Measurements from ENCODE around the gene MXRA7. TPM values are rescaled to one million over a fixed set of nuclear protein-coding genes. Genes with fewer than 3 reads are reported as not detected.

MXRA7 gene
- total and polyA plus RNA-seq, 7 donors, result 8.3 to 428 (median 327) TPM

DNA sequence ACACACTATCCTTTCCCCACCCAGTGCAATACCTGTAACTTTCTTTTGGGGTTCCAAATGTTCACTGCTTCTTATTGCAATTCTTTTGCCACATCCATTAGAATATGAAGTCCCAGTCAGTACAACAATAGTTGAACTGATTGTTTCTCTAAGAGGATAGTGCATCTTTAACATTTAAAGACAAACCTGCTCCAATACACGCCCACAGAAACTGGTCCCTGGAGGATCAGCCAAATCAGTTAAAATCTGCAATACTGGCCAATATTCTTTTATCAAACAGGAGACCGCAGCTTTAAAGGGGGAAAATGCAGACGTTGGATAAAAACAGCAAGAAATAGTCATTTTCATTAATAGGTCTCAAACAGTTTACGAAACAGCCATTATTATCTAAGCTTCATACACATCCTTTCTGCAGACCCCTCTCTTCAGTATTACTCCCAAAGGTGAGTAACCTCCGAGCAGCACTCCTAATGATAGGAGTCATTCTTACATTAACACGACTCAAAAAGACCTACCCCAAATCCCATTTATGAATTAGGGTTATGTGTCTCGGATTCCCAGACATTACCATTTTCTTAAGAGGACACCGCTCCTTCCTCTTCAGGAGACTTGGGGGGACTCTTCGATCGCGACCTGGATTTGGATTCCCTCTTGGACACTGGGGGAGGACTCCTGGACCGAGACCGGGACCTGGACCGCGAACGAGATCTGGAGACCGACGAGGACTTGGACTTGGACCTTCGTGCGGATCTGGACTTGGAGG is 25.0 kb upstream of the MXRA7 start:
- Histone ChIP-seq H3K27me3 (no peaks in the 10 kb centered on the region), H3K9me3 (no peaks in the 10 kb centered on the region), H3K27ac (peak overlapping the region; percentile 98 to 99 (median 98)), H3K4me1 (peaks cover 0 to 77% (median 69%) of the 10 kb centered on the region in 4 donors), H3K4me3 (peak overlapping the region; percentile 91 to 97 (median 94)), H3K36me3 (peaks cover 0 to 51% (median 17%) of the 10 kb centered on the region in 4 donors)
- DNase-seq, result no peak
- TF ChIP-seq EP300 (IDR thresholded peaks at IDR 0.05) (no peak), POLR2AphosphoS5 (IDR thresholded peaks at IDR 0.05) (no peak), POLR2A (IDR thresholded peaks at IDR 0.05) (no peak)
- TF ChIP-seq, protein P1, sequence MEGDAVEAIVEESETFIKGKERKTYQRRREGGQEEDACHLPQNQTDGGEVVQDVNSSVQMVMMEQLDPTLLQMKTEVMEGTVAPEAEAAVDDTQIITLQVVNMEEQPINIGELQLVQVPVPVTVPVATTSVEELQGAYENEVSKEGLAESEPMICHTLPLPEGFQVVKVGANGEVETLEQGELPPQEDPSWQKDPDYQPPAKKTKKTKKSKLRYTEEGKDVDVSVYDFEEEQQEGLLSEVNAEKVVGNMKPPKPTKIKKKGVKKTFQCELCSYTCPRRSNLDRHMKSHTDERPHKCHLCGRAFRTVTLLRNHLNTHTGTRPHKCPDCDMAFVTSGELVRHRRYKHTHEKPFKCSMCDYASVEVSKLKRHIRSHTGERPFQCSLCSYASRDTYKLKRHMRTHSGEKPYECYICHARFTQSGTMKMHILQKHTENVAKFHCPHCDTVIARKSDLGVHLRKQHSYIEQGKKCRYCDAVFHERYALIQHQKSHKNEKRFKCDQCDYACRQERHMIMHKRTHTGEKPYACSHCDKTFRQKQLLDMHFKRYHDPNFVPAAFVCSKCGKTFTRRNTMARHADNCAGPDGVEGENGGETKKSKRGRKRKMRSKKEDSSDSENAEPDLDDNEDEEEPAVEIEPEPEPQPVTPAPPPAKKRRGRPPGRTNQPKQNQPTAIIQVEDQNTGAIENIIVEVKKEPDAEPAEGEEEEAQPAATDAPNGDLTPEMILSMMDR (IDR thresholded peaks at IDR 0.05), result no peak
- intact Hi-C loops (cut with DNase I), result loop anchor here (5.0 kb wide), 1 partner anchor 407 kb away; the partner anchor contains the start of gene SEC14L1
- 0 to 1% methylated on average over 20 of the region's 20 CpGs for WGBS, 2 donors

DNA sequence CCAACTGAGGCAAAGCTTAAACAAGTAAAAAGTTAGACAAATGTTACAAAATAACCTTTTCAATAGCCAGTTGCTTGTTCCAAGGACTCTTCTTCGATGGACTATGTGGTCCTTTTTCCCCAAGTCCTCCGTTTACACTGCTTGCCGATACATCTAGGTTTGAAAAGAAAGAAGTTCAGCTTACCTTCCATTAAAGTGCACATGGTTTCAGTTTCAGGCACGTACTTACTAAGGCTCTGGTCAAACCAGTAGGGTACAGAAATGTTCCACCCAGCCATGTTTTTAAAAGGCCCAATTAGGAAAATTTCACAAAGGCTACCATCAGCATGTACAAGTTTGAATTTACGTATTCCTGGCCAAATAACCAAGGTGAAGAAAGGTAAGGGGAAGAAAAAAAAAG is 24.2 kb upstream of the MXRA7 start:
- no peak for TF ChIP-seq EP300 (IDR thresholded peaks at IDR 0.05)
- no peak for TF ChIP-seq POLR2A (IDR thresholded peaks at IDR 0.05)
- no peak for TF ChIP-seq POLR2AphosphoS5 (IDR thresholded peaks at IDR 0.05)
- TF ChIP-seq, protein P1 (IDR thresholded peaks at IDR 0.05), result no peak
- H3K27ac ChIP-seq, result peak overlapping the region; percentile 98 to 99 (median 98)
- 2 to 7% methylated on average over 5 of the region's 5 CpGs for whole genome bisulfite sequencing, 2 donors
- peaks cover 0 to 74% (median 62%) of the 10 kb centered on the region in 4 donors for H3K4me1 ChIP-seq
- peaks cover 0 to 51% (median 17%) of the 10 kb centered on the region in 4 donors for H3K36me3 ChIP-seq
- no peaks in the 10 kb centered on the region for H3K27me3 ChIP-seq
- no peaks in the 10 kb centered on the region for H3K9me3 ChIP-seq
- intact Hi-C loops (cut with DNase I), result loop anchor here (5.0 kb wide), 1 partner anchor 407 kb away; the partner anchor contains the start of gene SEC14L1
- H3K4me3 ChIP-seq, result peak overlapping the region in 3 of 4 donors; percentile 91 to 97 (median 96)
- no peak for DNase-seq

DNA sequence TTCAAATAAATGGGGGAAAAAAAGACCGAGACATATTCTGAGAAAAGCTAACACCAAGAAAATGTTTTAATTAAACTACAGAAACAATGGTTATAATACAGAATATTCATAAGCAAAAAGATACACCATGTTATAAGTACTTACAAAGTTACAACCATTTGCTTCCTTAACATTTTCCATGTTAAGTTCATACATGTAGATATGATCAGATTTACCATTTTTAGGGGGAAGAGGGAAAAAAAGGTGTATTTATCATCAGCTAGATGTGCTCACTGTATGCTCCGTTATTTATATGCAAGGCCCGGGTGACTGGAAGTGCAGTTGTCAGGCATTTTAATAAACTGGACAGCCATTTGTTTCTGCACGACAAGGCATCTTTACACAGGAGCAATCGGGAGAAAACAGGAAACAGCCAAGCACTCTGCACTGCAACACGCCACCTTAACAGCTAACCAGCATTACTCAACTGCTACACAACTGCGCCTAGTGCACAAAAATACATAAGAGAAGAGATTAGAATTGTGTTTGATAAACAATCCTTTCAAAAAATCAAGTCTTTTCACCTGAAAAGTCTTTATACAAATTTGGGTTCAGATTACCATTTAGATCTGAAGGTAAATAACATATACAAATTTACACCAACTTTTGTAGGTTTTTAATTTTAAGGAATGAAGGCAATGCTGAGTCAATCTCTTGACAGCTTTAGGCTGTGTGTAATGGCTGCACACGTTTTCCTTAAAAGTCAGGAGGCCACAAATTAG is 23.5 kb upstream of the MXRA7 start:
- DNase-seq, result no peak
- intact Hi-C loops (cut with DNase I), result no loop called here
- Histone ChIP-seq H3K36me3 (peaks cover 0 to 51% (median 17%) of the 10 kb centered on the region in 4 donors), H3K4me3 (peak overlapping the region in 1 of 4 donors; percentile 97), H3K9me3 (no peaks in the 10 kb centered on the region), H3K4me1 (peaks cover 0 to 70% (median 62%) of the 10 kb centered on the region in 4 donors), H3K27me3 (no peaks in the 10 kb centered on the region), H3K27ac (peak overlapping the region; percentile 98 to 99 (median 98))
- TF ChIP-seq EP300 (IDR thresholded peaks at IDR 0.05) (no peak), POLR2AphosphoS5 (IDR thresholded peaks at IDR 0.05) (no peak), POLR2A (IDR thresholded peaks at IDR 0.05) (no peak)
- TF ChIP-seq, protein P1 (IDR thresholded peaks at IDR 0.05), result no peak
- WGBS, 2 donors, result 9 to 18% methylated on average over 8 of the region's 8 CpGs

DNA sequence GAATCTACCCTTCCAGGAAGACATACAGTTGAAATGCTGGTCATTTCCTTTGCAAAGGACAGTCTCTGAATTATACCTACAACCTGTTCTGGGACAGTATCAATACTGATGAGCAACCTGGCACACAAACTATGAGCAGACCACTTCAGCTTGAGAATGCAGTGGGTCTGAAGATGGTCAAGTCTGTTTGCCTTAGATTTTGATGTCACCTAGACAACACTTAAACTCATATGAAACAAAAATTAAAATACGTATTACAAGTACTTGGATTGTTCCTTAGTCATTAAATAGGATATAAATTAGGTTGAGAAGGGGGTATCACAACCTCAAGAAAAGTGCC is 22.8 kb upstream of the MXRA7 start:
- H3K4me1 ChIP-seq, result peaks cover 0 to 70% (median 60%) of the 10 kb centered on the region in 4 donors
- no peaks in the 10 kb centered on the region for H3K27me3 ChIP-seq
- TF ChIP-seq POLR2A (IDR thresholded peaks at IDR 0.05), result no peak
- no peak for TF ChIP-seq POLR2AphosphoS5 (IDR thresholded peaks at IDR 0.05)
- TF ChIP-seq EP300 (IDR thresholded peaks at IDR 0.05), result no peak
- TF ChIP-seq, protein P1 (IDR thresholded peaks at IDR 0.05), result no peak
- no peak overlapping the region for H3K4me3 ChIP-seq
- no peaks in the 10 kb centered on the region for H3K9me3 ChIP-seq
- intact Hi-C loops (cut with DNase I), result no loop called here
- H3K36me3 ChIP-seq, result peaks cover 0 to 51% (median 17%) of the 10 kb centered on the region in 4 donors
- H3K27ac ChIP-seq, result peak overlapping the region in 3 of 4 donors; percentile 98 to 99 (median 99)
- DNase-seq, result no peak
- 56 to 68% methylated on average over 1 of the region's 1 CpG for WGBS, 2 donors

Data from sigmoid colon (tissue), 7 donors.